NCI-H2029 (cell line): ENCODE data around the gene ALOXE3.
"Not testable (repeated sequence)": the region's sequence is repeated elsewhere in the genome, so short reads cannot be mapped to it uniquely, and the experiment has no call there.

Experiments used
- DNase-seq: peaks from one replicate; lab custom pipeline; 2025; lab: John Stamatoyannopoulos, UW

Gene ALOXE3

GRCh38 chr17:8091033-8091687 is 27.2 kb downstream of the ALOXE3 start:
- DNase-seq = no peak

- DNase-seq = no peak
Measured at GRCh38 chr17:8089728-8090127, 28.6 kb downstream of the ALOXE3 start.

- DNase-seq = no peak
Measured at GRCh38 chr17:8087952-8088230, 30.4 kb downstream of the ALOXE3 start.

GRCh38 chr17:8087075-8087951 is 31.0 kb downstream of the ALOXE3 start, which contains the start of gene ALOX12B:
Gene ALOX12B (minus strand): TSS chr17:8087716. CDS start chr17:8087442, 274 bp downstream.
- no peak for DNase-seq

- no peak for DNase-seq
Measured at GRCh38 chr17:8084250-8084649, 34.1 kb downstream of the ALOXE3 start.

GRCh38 chr17:8082292-8082691 is 36.0 kb downstream of the ALOXE3 start:
- no peak for DNase-seq

GRCh38 chr17:8081876-8082275 is 36.4 kb downstream of the ALOXE3 start:
- no peak for DNase-seq

GRCh38 chr17:8080799-8081219 is 37.5 kb downstream of the ALOXE3 start:
- DNase-seq = no peak

GRCh38 chr17:8080208-8080798 is 38.0 kb downstream of the ALOXE3 start:
- DNase-seq = no peak

- DNase-seq = no peak
Measured at GRCh38 chr17:8079291-8080207, 38.8 kb downstream of the ALOXE3 start.

- not testable (repeated sequence) for DNase-seq
Measured at GRCh38 chr17:8077939-8078338, 40.4 kb downstream of the ALOXE3 start.

- DNase-seq = no peak
Measured at GRCh38 chr17:8076502-8077266, 41.6 kb downstream of the ALOXE3 start.

- no peak for DNase-seq
Measured at GRCh38 chr17:8075574-8076342, 42.6 kb downstream of the ALOXE3 start.

- DNase-seq = no peak
Measured at GRCh38 chr17:8075081-8075480, 43.2 kb downstream of the ALOXE3 start.

- DNase-seq = no peak
Measured at GRCh38 chr17:8074554-8074953, 43.8 kb downstream of the ALOXE3 start.

GRCh38 chr17:8073627-8074484 is 44.5 kb downstream of the ALOXE3 start:
- DNase-seq = peak; percentile 6

- no peak for DNase-seq
Measured at GRCh38 chr17:8072729-8073461, 45.4 kb downstream of the ALOXE3 start.

- DNase-seq = no peak
Measured at GRCh38 chr17:8072341-8072728, 46.0 kb downstream of the ALOXE3 start.

- no peak for DNase-seq
Measured at GRCh38 chr17:8071496-8071895, 46.8 kb downstream of the ALOXE3 start.
